ENCODE results near the gene MEPCE. TPM values are rescaled to one million over a fixed set of nuclear protein-coding genes. Genes with fewer than 3 reads are reported as not detected.

The MEPCE gene
- total RNA-seq, 1 experiment from 2014 or later, result 28.4 TPM

DNA sequence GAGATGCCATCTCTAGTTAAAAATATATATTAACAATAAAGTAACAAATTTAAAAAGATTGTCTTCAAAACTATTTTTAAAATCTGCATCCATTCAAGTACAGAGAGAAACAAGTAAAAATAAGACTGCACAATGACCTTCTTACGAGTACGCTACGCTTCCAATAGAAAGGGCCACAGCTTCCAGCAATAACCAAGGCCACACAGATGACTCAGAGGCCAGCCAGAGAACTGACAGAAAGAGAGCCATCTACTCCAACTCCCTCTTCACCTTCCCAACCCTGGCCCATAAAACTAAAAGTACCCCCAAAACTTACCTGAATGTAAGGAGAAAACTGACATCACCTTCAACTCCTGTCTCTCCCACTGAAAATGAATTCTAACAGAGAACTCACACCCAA is 29.6 kb upstream of the MEPCE start:
- no peak overlapping the region for H3K27ac ChIP-seq (ENCODE audit: low read length)
- no peaks in the 10 kb centered on the region for H3K27me3 ChIP-seq (ENCODE audit: low read length)
- DNase-seq, result no peak
- no peak overlapping the region for H2AFZ ChIP-seq (ENCODE audit: low read length)
- H3K4me3 ChIP-seq (ENCODE audit: low read length), result no peak overlapping the region
- no peaks in the 10 kb centered on the region for H3K9me2 ChIP-seq (replicated peaks; ENCODE audit: insufficient read depth, low read length)
- H3K4me2 ChIP-seq (ENCODE audit: low read depth, low read length, poor library complexity, severe bottlenecking), result no peak overlapping the region
- H3K79me2 ChIP-seq (ENCODE audit: low read length), result no peaks in the 10 kb centered on the region
- no peaks in the 10 kb centered on the region for H4K20me1 ChIP-seq (ENCODE audit: insufficient read depth, low read depth, low read length)
- no peak overlapping the region for H3K9ac ChIP-seq (ENCODE audit: low read length)
- no peaks in the 10 kb centered on the region for H3K9me3 ChIP-seq (ENCODE audit: low read length)
- H3K36me3 ChIP-seq (ENCODE audit: insufficient read depth, low read length), result no peaks in the 10 kb centered on the region
- H3K4me1 ChIP-seq (ENCODE audit: low read length), result peaks cover 22% of the 10 kb centered on the region

DNA sequence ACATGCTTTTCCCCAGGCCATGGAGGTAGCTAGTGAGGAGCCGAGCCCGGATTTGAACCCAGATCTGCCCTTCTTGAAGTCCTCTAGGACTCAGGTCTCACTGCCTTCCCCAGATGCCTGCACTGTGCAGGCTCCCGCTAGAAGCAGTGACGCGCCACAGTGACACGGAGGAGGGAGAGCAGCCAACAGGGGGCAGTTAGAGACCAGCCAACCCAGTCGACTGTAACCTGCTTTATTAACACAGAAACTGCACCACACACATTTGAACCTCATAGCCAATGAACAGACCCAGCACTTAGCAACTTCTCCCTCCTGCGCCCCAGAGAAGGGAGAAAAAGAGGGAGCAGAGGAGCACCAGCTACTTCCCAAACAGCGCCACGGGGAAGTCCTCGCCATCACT is 29.0 kb upstream of the MEPCE start:
- H3K4me3 ChIP-seq (ENCODE audit: low read length), result no peak overlapping the region
- no peak overlapping the region for H3K27ac ChIP-seq (ENCODE audit: low read length)
- H3K27me3 ChIP-seq (ENCODE audit: low read length), result no peaks in the 10 kb centered on the region
- no peaks in the 10 kb centered on the region for H3K9me3 ChIP-seq (ENCODE audit: low read length)
- no peak overlapping the region for H2AFZ ChIP-seq (ENCODE audit: low read length)
- no peaks in the 10 kb centered on the region for H3K36me3 ChIP-seq (ENCODE audit: insufficient read depth, low read length)
- H3K4me2 ChIP-seq (ENCODE audit: low read depth, low read length, poor library complexity, severe bottlenecking), result no peak overlapping the region
- no peak overlapping the region for H3K9ac ChIP-seq (ENCODE audit: low read length)
- peaks cover 16% of the 10 kb centered on the region for H3K4me1 ChIP-seq (ENCODE audit: low read length)
- no peaks in the 10 kb centered on the region for H4K20me1 ChIP-seq (ENCODE audit: insufficient read depth, low read depth, low read length)
- H3K79me2 ChIP-seq (ENCODE audit: low read length), result no peaks in the 10 kb centered on the region
- H3K9me2 ChIP-seq (replicated peaks; ENCODE audit: insufficient read depth, low read length), result no peaks in the 10 kb centered on the region
- peak; percentile 78 for DNase-seq

DNA sequence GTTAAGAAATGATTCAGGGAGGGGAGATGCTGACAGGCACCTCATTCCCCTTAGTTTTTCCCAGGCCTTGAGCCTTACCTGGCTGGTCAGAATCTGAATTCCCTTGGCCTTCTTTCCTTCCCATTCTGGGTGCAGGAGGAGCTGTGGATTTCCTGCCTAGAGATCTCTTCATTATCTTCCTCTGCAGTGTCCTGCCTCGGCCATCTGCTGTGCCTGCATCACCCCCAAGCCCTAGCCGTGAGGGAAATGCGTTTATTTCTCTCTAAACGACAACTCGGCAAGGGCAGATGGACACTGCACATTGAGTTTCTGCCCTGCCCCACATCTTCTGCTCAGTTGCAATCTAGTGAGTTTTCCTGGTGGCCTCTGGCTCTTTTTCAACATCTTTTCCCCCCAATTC is 27.8 kb upstream of the MEPCE start:
- Histone ChIP-seq H3K4me1 (ENCODE audit: low read length) (peaks cover 8% of the 10 kb centered on the region), H3K9me3 (ENCODE audit: low read length) (no peaks in the 10 kb centered on the region), H3K4me3 (ENCODE audit: low read length) (no peak overlapping the region), H3K4me2 (ENCODE audit: low read depth, low read length, poor library complexity, severe bottlenecking) (no peak overlapping the region), H4K20me1 (ENCODE audit: insufficient read depth, low read depth, low read length) (no peaks in the 10 kb centered on the region), H3K27ac (ENCODE audit: low read length) (no peak overlapping the region), H3K9me2 (replicated peaks; ENCODE audit: insufficient read depth, low read length) (no peaks in the 10 kb centered on the region), H3K79me2 (ENCODE audit: low read length) (no peaks in the 10 kb centered on the region), H3K27me3 (ENCODE audit: low read length) (no peaks in the 10 kb centered on the region), H3K9ac (ENCODE audit: low read length) (no peak overlapping the region), H2AFZ (ENCODE audit: low read length) (no peak overlapping the region), H3K36me3 (ENCODE audit: insufficient read depth, low read length) (no peaks in the 10 kb centered on the region)
- no peak for DNase-seq

DNA sequence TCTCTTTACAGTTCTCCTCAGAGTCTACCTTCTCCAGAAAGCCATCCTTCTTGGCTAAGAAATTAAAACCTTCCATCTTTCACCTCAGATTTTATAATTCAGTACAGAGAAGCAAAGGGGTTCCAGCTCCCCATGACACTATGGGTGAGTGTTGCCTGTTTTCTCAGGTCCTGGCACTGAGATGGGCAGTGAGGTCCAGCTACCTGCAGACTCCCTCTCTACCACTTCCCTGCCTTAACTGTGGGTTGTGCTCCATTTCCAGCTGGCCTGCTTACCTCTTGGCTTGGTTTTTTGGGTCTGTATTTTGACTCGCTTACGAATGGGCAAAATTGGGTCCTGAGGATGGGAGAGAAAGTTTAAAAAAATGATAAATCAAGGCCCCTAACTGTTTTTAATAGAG is 27.4 kb upstream of the MEPCE start:
- no peaks in the 10 kb centered on the region for H3K9me3 ChIP-seq (ENCODE audit: low read length)
- no peaks in the 10 kb centered on the region for H3K9me2 ChIP-seq (replicated peaks; ENCODE audit: insufficient read depth, low read length)
- H2AFZ ChIP-seq (ENCODE audit: low read length), result no peak overlapping the region
- no peaks in the 10 kb centered on the region for H3K79me2 ChIP-seq (ENCODE audit: low read length)
- no peaks in the 10 kb centered on the region for H3K36me3 ChIP-seq (ENCODE audit: insufficient read depth, low read length)
- H3K27me3 ChIP-seq (ENCODE audit: low read length), result no peaks in the 10 kb centered on the region
- H3K4me2 ChIP-seq (ENCODE audit: low read depth, low read length, poor library complexity, severe bottlenecking), result no peak overlapping the region
- no peak overlapping the region for H3K4me3 ChIP-seq (ENCODE audit: low read length)
- H3K9ac ChIP-seq (ENCODE audit: low read length), result no peak overlapping the region
- no peak overlapping the region for H3K27ac ChIP-seq (ENCODE audit: low read length)
- DNase-seq, result no peak
- no peaks in the 10 kb centered on the region for H4K20me1 ChIP-seq (ENCODE audit: insufficient read depth, low read depth, low read length)
- peaks cover 3% of the 10 kb centered on the region for H3K4me1 ChIP-seq (ENCODE audit: low read length)

- no peak overlapping the region for H3K4me2 ChIP-seq (ENCODE audit: low read depth, low read length, poor library complexity, severe bottlenecking)
- no peaks in the 10 kb centered on the region for H3K27me3 ChIP-seq (ENCODE audit: low read length)
- no peaks in the 10 kb centered on the region for H3K36me3 ChIP-seq (ENCODE audit: insufficient read depth, low read length)
- H4K20me1 ChIP-seq (ENCODE audit: insufficient read depth, low read depth, low read length), result no peaks in the 10 kb centered on the region
- no peaks in the 10 kb centered on the region for H3K9me3 ChIP-seq (ENCODE audit: low read length)
- H2AFZ ChIP-seq (ENCODE audit: low read length), result no peak overlapping the region
- H3K4me3 ChIP-seq (ENCODE audit: low read length), result no peak overlapping the region
- DNase-seq, result no peak
- no peaks in the 10 kb centered on the region for H3K4me1 ChIP-seq (ENCODE audit: low read length)
- no peaks in the 10 kb centered on the region for H3K79me2 ChIP-seq (ENCODE audit: low read length)
- no peak overlapping the region for H3K27ac ChIP-seq (ENCODE audit: low read length)
- no peak overlapping the region for H3K9ac ChIP-seq (ENCODE audit: low read length)
- H3K9me2 ChIP-seq (replicated peaks; ENCODE audit: insufficient read depth, low read length), result no peaks in the 10 kb centered on the region
Observed at GRCh38 chr7:100406767-100407166, 22.9 kb upstream of the MEPCE start.

DNA sequence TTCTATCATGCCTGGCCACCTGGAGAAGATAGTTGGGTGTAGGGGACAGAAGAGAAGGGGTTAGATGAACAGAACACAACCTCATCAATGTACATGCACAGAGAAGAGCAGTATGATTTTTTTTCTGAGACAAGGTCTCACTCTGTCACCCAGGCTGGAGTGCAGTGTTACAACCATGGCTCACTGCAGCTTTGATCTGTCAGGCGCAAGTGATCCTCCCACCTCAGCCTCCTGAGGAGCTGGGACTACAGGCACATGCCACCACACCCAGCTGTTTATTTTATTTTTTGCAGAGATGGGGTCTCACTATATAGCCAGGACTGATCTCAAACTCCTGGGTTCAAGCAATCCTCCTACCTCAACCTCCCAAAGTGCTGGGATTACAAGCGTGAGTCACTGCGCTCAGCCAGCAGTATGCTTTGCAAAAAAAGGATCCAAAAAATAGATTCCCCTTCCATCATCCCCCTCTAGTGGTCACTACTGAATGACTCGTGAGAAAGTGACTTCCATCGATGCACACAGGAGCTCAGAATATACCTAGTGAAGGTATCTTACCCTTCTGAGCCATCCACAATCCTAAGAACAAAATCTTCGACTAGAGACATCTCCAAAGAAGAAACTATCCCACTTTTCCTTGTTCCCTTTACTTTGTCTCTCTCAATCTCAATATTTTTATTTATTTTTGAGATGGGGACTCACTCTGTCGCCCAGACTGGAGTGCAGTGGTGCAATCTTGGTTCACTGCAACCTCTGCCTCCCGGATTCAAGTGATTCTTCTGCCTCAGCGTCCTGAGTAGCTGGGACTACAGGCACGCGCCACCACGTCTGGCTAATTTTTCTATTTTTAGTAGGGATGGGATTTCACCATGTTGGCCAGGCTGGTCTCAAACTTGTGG is 22.1 kb upstream of the MEPCE start:
- no peaks in the 10 kb centered on the region for H4K20me1 ChIP-seq (ENCODE audit: insufficient read depth, low read depth, low read length)
- no peak overlapping the region for H2AFZ ChIP-seq (ENCODE audit: low read length)
- no peak overlapping the region for H3K27ac ChIP-seq (ENCODE audit: low read length)
- no peaks in the 10 kb centered on the region for H3K9me2 ChIP-seq (replicated peaks; ENCODE audit: insufficient read depth, low read length)
- no peak overlapping the region for H3K4me2 ChIP-seq (ENCODE audit: low read depth, low read length, poor library complexity, severe bottlenecking)
- H3K36me3 ChIP-seq (ENCODE audit: insufficient read depth, low read length), result no peaks in the 10 kb centered on the region
- peak; percentile 87 for DNase-seq
- H3K4me3 ChIP-seq (ENCODE audit: low read length), result no peak overlapping the region
- H3K79me2 ChIP-seq (ENCODE audit: low read length), result no peaks in the 10 kb centered on the region
- H3K9me3 ChIP-seq (ENCODE audit: low read length), result no peaks in the 10 kb centered on the region
- no peak overlapping the region for H3K9ac ChIP-seq (ENCODE audit: low read length)
- no peaks in the 10 kb centered on the region for H3K4me1 ChIP-seq (ENCODE audit: low read length)
- no peaks in the 10 kb centered on the region for H3K27me3 ChIP-seq (ENCODE audit: low read length)

- H3K27ac ChIP-seq (ENCODE audit: low read length), result no peak overlapping the region
- no peaks in the 10 kb centered on the region for H3K36me3 ChIP-seq (ENCODE audit: insufficient read depth, low read length)
- no peak overlapping the region for H3K4me2 ChIP-seq (ENCODE audit: low read depth, low read length, poor library complexity, severe bottlenecking)
- no peak overlapping the region for H3K4me3 ChIP-seq (ENCODE audit: low read length)
- H3K27me3 ChIP-seq (ENCODE audit: low read length), result no peaks in the 10 kb centered on the region
- H3K9me2 ChIP-seq (replicated peaks; ENCODE audit: insufficient read depth, low read length), result no peaks in the 10 kb centered on the region
- H3K9ac ChIP-seq (ENCODE audit: low read length), result no peak overlapping the region
- H3K79me2 ChIP-seq (ENCODE audit: low read length), result no peaks in the 10 kb centered on the region
- no peak for DNase-seq
- no peaks in the 10 kb centered on the region for H4K20me1 ChIP-seq (ENCODE audit: insufficient read depth, low read depth, low read length)
- peaks cover 7% of the 10 kb centered on the region for H3K4me1 ChIP-seq (ENCODE audit: low read length)
- H3K9me3 ChIP-seq (ENCODE audit: low read length), result no peaks in the 10 kb centered on the region
- no peak overlapping the region for H2AFZ ChIP-seq (ENCODE audit: low read length)
Observed at GRCh38 chr7:100411101-100411500, 18.5 kb upstream of the MEPCE start.

DNA sequence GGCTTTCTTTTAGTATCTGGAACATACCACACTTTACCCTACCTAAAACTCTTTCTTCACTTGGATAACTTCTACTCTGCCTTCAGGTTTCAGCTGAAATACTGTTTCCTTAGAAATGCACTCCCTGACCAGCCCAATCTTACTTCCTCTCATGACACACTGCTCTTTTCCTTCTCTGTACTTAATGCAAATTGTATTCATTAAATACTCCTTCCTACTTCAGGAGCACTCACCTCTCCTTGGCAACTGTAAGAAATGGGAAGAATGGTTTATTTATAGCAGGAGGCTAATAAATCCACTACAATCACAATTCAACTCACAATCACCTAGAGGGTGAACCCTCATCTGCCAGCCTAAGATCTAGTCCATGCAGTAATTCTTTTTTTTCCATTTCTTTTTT is 16.3 kb upstream of the MEPCE start:
- Histone ChIP-seq H3K79me2 (ENCODE audit: low read length) (no peaks in the 10 kb centered on the region), H3K9ac (ENCODE audit: low read length) (no peak overlapping the region), H3K9me2 (replicated peaks; ENCODE audit: insufficient read depth, low read length) (no peaks in the 10 kb centered on the region), H3K36me3 (ENCODE audit: insufficient read depth, low read length) (no peaks in the 10 kb centered on the region), H3K27me3 (ENCODE audit: low read length) (no peaks in the 10 kb centered on the region), H4K20me1 (ENCODE audit: insufficient read depth, low read depth, low read length) (no peaks in the 10 kb centered on the region), H3K4me3 (ENCODE audit: low read length) (no peak overlapping the region), H3K4me1 (ENCODE audit: low read length) (peaks cover 7% of the 10 kb centered on the region), H2AFZ (ENCODE audit: low read length) (no peak overlapping the region), H3K9me3 (ENCODE audit: low read length) (no peaks in the 10 kb centered on the region), H3K4me2 (ENCODE audit: low read depth, low read length, poor library complexity, severe bottlenecking) (no peak overlapping the region), H3K27ac (ENCODE audit: low read length) (no peak overlapping the region)
- DNase-seq, result no peak
